Stimulated activated CD8-positive, alpha-beta memory T cell treated with anti-CD3 and anti-CD28 coated beads, Interleukin-4, amount 100 ng/mL, for 48 hours (primary cell): ENCODE results near the gene FADS2.

ENCODE experiments used
- DNase-seq: peaks from one replicate; pipeline ENCODE4 v3.0.0-alpha.2; 2020

Gene FADS2

DNA sequence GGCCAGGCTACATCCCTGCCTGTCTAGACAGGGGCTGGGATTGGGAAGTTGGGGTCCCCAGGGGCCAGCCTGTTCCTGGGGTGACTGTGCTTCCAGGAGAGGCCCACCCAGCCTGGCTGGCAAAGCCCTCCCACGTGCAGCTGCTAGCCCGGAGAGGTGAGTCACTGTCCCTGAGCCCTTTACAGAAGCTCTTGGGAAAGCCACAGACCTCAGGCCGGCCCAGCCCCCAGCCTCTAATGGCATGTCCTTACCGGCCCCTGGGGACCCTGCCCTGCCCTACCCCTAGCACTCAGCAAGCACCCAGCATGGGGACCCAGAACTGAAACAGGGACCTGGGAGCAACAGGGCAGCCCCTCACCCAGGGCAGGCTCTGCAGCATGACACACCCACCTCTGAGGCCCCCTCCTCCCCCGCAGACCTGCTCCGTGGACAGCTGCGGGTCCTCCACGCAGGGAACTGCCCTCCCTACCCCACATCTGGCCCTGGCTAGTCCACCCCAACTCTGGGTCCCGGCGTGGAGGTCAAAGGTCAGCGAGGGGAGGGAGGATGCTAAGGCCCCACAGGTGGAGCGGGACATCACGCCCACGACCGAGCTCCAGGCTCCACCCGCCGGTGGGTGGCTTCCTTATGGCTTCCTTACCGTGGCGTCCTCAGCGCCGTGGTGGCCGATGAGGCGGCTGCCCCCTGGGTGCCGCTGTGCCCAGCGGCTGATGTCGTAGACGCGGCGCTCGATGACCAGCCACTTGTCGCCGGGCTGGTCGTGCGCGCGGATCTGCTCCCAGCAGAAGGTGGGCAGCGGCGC is 62.6 kb downstream of the FADS2 start:
- peak; percentile 47 for DNase-seq

DNA sequence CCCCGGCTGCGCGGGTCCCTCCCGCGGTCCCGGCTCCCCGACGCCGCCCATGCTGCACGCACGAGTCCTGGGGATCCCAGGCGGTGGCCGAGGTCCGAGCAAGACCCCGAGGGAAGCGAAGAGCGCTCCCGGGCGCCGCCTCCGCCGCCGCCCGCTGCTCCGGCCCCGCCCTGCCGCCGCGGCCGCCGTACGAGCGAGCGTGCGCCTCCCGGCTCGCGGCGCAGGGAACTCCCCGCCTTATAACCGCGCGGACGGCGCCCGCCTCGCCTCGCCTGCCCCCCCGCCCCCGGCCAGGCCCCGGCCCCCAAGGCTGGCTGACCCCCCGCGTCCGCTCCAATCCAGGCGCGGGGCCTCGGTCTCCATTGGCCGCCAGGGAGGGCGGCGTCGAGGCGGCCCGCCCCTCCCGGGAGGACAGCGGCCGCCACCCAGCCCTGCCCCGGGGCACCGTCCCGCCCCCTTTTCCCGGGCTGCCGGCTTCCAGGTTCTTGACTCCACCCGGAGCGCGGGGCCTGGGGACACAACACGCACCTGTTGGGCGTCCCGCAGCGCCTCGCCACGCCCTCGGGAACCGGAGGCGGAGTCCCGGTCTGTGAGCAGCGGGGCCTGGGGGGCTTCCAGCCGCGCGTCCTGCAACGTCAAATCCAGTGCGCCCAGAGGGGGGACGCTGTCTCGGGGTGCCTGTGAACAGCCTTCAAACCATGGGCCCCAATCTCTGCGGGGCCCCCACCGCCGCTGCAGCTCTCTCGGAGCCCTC is 63.4 kb downstream of the FADS2 start, which contains the start of gene FADS3:
Gene FADS3 (minus strand): TSS at position 215 of the 754 bp plus-strand sequence. CDS start 164 bp downstream, at position 51.
- DNase-seq = peak; percentile 72

DNA sequence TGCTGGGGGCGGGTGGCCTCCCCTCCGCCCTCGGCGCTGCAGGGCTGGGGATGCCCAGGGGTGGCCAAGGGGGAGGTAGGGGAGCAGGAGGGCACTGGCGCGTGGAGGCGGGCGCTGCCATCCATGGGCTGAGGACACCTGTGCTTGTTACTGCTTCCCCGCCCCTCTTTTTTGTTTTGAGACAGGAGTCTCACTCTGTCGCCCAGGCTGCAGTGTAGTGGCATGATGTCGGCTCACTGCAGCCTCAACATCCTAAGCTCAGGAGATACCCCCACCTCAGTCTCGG is 63.9 kb downstream of the FADS2 start:
- DNase-seq = no peak

DNA sequence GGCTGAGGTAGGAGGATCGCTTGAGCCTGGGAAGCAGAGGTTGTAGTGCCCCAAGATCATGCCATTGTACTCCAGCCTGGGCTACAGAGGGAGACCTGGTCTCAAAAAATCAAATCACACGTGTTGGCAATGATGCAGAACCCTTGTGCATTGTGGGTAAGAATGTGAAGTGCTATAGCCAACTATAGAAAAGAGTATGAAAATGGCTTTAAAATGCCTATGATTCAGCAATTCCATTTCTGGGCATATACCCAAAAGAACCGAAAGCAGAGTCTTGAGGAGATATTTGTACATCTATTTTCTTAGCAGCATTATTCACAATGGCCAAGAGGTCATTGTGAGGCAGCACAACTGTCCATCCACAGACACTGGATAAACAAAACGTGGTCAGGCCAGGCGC is 65.9 kb downstream of the FADS2 start:
- DNase-seq = no peak

DNA sequence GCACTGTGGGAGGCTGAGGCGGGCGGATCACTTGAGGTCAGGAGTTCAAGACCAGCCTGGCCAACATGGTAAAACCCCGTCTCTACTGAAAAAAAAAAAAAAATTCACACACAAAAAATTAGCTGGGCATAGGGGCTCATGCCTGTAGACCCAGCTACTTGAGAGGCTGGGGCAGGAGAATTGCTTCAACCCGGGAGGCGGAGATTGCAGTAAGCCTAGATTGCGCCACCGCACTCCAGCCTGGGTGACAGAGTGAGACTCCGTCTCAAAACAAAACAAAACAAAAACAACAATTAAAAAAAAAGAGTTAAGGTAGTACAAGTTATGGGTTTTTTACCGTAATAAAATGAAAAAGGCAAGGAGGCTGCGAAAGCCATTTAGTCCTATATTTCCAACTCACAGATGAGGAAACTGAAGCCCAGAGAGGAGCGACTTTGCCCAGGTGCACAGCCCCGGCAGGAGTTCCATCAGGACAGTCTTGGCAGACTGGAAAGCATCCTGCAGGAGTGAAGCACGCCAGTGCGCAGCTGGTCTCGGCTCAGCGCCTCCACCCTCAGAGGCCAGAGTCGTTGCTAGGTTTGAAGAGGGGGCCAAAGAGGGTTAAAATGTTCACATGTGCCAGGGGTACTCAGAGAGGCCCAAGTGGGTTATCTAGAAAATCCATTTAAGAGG is 67.1 kb downstream of the FADS2 start:
- DNase-seq = no peak

DNA sequence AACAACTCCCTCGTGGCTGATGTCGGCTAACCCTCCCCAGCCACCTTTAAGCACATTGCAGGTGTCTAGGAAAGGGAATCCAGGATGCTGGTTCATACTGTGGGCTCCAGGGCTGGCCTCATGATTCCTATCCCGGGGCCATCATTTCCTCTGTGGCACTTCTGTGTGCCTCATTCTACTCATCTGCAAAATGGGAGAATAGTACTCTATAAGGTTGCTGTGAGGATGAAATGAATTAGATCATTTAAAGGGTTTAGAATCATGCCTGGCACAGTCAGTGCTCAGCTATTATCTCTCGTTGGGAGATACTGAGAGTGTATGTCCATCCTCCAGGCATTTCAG is 67.6 kb downstream of the FADS2 start:
- no peak for DNase-seq

DNA sequence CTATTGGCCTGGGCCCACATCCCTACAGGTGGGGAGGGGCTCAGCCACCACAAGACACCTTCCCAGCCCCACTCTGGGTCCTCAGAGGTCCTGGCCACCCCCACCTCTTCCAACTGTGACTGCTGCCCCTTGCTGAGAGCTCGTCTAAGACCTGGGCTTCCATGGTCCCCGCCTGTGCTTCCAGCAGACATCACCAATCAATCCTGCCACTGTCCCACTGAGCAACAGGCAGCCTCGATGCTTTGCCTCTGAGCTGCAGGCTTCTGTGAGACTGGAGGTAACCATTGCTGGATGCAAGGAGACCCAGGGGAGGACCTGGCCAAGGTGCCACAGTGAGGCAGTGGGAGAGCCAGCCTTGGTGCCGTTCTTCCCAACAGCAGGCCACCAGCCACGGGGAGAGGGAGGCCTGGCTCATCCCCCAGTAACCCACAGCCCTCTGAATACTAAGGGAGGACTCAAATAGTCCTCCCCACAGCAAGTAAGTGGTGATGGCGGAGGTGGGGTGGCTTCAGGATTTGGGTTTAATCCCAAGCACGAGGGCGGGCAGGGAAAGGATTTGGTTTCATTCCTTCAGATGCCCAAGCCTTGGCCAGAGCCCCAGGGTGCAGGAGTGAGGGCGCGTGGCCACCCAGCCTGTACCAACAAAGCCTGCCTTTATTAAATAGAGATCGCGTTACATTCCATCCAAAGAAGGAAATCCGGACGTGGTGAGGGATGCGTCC is 68.7 kb downstream of the FADS2 start:
- no peak for DNase-seq

DNA sequence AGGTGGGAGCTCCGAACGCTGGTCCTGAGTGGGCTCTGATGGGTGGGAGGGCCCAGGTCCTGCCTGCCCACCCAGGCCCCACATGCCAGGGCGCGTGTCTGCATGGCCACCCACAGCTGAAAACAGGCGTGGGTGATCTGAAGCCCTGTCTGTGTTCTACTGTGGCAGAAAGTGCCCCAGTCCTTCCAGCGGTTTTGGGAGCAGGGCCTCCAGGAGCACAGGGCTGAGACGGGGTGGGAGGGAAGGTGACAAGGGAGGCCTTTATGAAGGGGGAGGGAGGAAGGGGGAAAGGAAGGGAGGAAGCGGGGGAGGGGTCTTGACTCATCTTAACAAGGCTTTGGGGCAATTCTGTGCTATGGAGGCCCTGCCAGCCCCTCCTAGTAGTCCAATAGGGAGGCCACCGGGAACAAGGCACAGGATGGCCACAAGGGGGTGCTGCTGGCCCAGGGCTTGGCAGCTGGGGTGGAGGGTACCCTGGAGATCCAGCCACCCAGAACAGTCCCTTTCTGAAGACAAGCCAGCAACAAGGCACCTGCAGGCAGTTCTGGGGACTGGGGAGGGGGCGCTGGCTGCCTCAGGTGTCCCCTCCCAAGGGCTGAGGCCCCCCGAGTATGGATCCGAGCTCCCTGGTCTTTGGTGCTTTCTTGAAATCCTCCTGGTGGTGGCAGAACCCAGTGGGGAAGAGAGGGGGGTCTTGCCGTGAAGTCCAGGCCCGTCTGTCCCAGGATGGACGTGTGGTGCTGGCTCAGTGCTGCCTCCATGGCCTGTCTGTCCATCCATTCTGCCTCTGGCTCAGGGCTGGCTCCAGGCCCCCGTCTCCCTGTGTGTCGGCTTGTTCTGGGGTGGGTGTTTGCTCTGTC is 69.5 kb downstream of the FADS2 start:
- DNase-seq = peak; percentile 91

DNA sequence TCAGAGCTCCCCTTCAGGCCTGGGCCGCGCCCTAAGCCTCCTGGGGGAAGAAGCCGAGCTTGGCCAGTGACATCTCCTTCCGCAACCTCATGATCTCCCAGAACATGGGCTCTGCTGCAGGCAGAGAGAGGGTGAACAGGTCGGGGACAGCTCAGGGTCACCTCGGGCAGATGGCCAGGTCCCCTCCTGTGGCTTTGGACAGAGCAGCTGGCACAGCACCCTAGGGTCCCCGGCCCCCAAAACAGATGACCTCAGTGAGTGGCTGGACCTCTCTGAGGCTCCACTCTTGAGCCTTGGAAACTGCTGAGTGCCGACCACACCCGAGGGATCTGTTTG is 70.1 kb downstream of the FADS2 start:
- DNase-seq = no peak

DNA sequence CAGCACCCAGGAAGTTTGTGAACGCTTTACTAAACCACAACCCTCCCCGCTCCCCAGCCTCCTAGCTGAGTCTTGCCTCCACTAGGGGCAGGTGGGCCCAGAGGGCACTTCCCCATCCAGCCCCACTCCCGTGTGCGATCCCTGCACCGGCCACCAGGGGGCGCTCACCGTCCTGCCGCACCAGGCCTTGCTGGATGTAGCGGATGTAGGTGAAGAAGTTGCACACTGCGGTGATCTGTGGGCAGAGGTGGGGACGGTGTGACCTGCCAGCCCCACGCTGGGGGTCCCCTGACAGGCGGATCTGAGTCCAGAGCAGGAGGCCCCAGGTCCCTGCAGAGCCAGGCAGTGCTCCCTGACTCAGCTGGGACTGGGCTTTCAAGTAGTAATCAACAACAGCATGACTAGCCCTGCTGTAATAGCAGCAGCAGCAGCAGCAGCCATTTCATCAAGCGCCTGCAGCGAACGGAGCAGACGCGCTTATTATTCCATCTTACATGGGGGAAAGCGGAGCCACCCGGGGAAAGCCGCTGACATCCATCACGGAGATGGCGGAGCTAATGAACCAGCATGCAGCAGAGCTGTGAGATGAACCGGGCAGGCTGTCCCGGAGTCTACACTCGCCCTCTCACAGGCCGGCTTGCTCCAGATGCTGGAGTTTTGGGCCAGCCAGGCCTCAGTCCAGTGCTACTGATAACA is 71.2 kb downstream of the FADS2 start:
- DNase-seq = peak; percentile 98

DNA sequence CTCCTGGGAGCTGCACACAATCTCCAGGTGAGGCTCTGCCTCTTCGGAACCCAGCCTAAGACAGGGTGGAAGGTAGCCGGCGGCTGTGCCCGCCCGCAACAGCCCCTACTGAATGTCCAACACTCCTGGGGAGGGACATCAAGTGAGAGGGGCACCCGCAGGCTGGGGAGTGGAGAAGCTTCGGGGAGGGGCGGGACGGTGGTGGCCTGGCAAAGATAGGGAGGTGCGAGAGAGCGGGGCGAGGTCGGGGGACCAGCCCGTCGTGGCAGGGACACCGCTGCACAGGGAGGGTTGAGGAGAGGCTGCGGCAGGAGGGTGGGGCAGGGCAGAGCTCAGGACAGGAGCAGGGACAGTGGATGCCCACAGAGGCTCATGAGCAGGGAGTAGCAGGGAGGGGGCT is 72.2 kb downstream of the FADS2 start:
- no peak for DNase-seq

DNA sequence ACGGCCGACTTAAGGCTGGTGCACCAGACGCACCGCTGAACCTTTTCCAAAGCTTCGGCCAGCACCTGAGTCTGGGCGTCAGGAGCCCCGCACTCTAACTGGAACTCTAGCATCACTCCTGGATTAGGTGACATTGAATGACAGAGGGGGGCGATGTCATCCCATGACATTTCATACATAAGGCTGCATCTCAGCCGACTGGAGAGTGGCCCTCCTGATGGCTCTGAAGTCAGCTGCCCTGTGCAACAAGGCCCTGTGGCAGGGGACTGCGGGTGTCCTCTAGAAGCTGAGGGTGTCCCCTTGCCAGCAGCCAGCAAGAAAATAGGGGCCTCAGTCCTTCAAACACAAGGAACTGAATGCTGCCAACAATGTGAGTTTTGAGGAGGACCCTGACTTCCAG is 73.3 kb downstream of the FADS2 start:
- DNase-seq = no peak

DNA sequence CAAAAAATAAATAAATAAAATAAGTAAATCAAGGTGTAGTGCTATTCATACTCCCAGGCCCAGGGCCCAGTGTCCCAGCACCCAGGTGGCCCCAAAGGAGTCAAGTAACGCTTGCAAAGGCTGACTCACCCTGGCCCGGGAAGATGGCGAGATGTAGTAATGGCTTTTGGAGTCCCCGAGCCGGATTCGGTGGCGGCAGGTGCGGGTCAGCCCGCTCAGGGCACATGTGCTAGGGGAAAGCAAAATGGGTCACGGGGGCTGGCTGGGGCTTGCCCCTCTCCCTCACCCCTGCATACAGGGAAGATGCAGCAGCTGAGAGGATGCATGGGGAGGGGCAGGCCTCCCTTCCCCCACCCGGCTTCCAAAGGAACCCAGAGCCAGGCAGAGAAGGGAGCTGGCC is 74.2 kb downstream of the FADS2 start:
- no peak for DNase-seq

DNA sequence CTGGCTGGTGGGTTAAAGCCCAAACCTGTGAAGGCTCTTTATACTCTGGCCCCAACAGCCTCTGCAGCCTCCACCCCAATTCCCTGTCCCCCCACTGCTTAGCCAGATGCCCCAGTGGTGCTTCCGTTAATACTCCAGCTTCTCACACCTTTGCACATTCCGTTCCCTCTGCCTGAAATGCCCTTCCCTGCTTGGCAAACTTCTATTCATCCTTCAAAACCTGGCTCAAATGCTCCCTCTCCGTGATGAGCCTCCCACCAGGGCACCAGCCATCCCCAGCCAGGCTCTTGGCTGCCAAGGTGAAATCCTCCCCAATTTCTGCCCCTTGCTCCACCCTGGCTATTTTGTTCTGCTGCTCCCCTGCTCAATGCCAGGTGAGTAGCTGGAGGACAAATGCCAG is 75.7 kb downstream of the FADS2 start:
- no peak for DNase-seq

DNA sequence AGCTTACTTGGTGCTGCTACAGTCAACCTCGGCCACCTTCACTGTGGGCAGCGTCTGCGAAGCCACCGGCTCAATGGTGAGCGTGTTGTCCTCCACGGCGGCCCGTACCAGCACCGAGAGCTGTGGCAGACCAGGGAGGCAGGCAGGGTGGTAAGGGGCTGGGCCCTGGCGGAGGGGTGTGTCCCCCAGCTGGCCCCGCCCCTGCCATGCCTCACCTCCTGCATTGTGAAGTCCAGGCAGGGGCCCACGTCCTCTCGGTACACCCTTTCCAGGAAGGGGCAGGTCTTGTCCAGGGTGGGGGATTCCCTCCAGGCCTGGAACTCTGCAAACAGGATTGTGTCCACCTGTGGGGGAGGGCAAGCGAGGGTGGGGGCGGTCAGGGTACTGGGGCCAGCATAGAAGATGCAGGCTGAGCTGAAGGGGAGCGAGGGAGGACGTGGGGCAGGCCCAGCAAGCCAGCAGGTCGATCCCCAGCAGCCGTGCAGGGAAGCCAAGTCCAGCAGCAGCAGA is 76.5 kb downstream of the FADS2 start:
- DNase-seq = peak; percentile 48

DNA sequence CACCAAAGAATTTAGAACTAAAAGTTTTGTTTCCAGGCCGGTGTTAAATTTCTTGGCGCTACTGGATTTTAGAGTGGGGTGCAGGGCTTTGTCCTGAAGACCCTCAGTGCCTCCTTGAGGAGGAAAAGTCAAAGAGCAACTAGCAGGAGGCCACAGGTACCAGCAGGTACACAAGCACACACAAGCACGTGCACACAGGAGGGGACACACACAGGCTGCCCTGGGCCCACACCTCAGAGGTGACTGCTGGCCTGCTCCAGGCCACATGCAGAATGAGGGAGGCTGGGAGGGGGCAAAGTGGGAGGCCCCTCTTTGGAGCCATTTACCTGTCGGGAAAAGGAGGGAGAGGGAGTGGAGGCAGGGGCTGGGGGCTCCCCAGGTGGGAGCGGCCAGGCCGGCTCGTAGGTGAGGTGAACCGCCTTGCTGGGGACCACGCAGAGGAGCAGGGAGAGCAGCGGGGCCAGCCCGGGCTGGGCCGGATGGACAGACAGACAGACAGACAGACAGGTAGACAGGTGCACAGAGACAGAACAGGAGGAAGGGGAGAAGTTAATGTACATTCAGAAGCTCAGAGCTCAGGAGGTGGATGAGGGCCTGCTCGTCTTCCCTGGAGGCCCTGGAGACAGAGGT is 77.1 kb downstream of the FADS2 start:
- no peak for DNase-seq

DNA sequence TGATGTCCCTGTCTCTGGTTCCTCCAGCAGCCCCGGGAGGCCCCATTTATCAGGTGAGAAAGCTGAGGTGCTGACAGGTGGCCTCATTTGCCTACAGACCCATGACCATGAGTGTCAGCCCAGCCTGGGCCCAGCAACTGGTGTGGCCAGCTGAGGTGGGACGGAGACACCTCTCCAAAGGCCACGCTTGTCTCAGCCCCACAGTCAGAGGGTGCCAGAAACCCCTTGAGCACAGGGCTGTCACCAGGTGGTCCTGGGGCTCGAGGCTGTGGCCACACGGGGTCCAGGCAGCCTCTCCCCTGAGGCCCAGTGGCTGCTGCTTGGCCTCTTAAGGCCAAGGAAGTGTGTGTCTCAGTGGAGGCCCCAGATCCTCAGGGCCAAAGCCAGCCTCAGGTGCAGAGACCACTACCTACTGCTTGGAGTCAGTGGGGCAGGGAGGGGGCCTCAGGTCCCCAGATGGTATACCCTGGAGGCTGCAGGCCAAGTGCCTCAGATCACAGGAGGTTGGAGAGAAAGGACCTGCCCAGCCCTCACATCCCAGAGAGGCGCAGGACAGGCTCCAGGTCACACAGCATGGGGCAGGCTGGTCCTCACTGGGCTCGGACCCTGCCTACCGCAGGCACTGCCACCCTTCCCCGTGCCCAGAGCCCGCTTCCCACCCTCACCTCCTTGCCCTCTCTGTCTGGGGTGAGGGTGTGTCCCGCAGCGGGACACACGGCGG is 77.9 kb downstream of the FADS2 start:
- no peak for DNase-seq

DNA sequence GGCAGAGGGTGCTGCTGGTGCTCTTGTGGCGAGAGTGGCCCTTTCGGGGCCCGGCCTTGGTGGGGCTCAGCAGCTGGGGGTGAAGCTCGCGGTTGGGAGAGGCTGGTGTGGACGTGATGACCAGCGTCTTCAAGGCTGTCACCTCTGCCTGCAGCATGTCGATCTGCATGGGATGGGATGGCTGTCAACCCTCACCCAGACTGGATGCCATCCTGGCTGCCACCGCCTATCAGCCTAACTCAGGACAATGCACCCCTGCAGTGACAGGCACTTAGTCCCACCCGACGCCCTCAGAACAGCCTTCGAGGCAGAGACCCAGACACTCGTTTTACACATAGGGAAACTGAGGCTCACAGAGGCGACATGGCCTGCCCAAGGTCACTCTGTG is 78.4 kb downstream of the FADS2 start:
- DNase-seq = no peak

DNA sequence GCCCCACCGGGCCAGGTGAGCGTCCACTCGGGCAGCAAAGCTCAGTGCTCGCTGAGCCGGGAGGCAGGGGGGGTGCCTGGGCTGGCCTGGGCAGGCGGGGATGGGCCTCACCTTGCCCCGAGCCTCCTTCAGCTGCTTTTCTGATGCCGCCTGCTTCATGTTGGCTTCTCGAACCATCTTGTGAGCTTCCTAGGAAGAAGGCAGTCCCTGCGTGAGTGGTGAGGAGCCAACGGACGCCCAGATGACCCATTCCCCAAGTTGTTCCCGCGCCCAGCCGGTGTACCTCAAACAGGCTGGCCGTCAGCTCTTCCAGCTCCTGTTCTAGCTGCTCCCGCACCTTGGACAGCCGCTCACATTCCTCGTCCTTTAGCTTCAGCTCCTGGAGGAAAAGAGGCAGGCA is 79.2 kb downstream of the FADS2 start:
- no peak for DNase-seq

DNA sequence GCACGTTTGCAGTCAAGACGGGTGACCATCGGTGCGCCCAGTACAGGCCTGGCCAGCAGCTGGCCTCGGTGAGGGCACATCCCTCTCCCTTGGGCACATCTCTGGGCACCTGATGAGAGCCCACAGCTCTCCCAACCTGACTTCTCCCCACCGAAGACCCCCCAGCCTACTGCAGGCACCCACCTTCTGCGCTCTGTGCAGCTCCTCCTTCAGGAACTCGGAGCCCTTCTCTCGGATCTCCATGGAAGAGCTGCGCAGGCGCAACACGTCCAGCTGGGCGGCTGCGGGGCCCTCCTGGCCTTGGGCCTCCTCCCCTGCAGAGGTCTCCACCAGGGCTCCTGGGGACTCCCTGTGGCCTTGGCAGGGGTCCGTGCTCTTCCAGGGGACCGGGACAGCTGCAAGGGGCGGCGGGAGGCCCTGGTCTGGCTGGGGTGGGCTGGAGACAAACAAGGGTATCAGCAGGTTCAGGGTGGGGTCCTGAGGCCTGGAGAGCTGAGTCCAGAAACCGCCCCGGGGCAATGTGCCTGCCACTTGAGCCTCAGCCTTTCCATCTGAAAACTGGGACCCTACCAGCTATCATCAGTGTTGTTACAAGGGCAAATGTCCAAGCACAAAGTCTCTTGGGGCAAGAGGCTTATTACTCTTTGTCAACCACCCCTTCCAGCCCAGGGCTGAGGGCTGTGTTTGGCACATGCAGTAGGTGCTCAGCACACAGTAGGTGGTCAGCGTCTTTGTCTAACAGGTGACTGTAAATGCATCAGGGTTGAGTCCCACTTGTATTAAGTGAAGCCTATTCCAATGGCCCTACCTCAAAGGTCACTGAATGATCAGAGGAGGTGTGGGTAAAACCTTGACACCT is 80.0 kb downstream of the FADS2 start:
- no peak for DNase-seq
